NCI-H187 treated with DMSO at 0.1 percent for 48 hours (cell line): ENCODE data around the gene TPPP2.

ENCODE experiments used
- DNase-seq: peaks from one replicate; lab custom pipeline; 2025; lab: John Stamatoyannopoulos, UW

The TPPP2 gene

DNA sequence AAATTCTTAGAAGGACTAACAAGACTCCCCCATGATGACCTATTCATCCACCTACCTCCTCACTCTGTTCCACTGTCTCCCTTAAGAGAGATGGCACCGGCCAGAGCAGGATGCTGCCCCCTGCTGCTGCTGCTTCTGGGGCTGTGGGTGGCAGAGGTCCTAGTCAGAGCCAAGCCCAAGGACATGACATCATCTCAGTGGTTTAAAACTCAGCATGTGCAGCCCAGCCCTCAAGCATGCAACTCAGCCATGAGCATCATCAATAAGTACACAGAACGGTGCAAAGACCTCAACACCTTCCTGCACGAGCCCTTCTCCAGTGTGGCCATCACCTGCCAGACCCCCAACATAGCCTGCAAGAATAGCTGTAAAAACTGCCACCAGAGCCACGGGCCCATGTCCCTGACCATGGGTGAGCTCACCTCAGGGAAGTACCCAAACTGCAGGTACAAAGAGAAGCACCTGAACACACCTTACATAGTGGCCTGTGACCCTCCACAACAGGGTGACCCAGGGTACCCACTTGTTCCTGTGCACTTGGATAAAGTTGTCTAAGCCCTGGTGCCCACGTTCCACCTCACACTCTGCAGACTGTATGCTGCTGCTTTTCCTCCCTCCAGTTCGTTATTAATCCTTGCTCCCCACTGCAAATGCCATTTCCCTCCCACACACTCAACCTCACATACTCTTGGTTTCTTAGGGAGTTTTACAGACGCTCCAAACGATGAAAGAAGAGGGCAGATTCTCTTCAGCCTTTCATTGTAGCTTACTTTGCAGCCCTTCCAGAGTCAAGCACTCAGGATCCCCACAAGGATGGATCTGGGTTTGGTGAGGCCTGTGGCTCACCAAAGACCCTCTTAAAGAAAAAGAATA lies 28.0 kb downstream of the TPPP2 start, which contains the start of gene RNASE8:
Gene RNASE8 (plus strand): TSS at position 20 of the 873 bp plus-strand sequence. CDS start 71 bp downstream, at position 91.
- no peak for DNase-seq

DNA sequence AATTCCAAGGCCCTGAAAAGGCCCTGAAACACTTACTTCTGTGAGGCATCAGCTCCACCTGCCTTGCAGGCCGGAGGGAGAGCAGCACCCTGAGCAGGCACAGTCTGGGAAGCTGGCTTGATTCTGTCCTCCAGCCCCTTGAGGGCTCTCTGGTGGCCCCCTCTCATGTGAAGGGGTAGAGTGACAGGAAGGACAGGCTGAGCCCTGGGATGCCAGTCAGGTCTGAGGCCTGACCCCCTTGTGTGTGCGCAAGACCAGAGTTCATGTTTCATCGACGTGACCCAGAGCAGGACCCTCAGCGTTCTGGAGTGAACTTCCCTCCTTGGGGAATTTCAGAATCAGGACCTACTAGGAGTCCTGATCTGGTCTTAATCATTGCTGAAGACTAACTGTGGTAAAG lies 28.9 kb downstream of the TPPP2 start:
- DNase-seq: no peak

DNA sequence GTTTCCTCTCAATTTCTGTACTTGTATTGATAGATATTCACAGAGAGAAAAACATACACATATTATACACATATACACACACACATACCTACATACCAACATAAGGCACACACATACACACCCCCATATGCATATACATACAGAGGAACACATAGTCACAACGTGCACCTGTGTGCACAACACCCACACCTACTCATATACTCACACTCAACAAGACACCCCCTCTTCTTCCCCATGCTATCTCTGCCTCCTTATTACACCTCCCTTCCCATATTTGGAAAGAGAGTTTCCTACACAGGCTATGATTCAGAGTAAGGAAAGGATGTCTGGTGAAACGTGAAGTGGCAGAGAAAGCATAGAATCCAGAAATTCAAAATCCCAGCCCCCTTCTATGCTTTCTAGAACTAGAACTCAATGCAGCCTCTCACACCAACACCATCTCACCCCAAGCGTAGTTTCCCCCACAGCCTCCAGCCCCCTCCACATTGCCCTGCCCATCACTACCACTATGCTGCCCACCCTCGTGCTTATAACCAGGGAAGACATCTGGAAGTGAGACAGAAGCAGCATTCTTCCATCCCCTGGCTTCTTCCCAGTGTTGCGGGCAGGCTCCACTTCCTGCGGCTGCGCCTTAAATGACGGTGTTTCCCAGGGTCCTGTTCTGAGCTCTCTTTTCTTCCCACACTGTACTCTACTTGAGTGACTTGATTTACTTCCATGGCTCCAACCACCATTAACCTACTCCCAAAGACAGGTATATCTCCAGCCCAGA lies 30.0 kb downstream of the TPPP2 start:
- no peak for DNase-seq

DNA sequence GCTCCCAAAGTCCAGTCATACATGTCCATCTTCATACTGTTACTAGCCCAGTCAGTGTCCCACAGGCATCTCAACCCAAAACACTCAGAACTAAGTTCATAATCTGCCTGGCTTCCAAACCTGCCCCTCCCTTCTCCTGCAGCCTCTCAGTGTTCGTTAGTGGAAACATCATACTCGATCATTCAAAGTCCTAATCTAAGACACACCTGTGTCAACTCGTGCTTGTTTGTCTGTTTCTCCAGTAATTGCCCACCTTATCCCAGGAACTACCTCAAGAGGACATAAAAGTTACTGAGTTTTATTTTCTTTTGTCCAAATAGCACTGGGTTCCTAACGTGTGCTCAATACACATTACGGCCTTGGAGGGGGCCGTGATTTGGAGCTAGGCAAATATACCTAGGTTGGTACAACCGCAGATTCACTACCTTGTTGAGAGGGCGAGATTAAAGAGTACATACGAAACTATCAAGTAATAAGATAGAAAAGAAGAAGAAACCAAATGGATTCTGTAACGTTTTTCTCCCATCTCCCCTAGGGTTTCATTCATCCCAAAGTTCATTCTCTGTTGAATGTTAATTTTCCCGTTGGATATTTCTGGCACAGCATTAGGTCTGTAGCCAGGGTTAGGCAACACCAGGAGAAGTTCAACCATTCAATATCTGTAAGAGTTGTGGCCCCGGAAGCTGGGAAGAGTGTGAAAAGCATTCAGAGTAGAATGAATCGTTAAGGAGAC lies 30.8 kb downstream of the TPPP2 start:
- no peak for DNase-seq

DNA sequence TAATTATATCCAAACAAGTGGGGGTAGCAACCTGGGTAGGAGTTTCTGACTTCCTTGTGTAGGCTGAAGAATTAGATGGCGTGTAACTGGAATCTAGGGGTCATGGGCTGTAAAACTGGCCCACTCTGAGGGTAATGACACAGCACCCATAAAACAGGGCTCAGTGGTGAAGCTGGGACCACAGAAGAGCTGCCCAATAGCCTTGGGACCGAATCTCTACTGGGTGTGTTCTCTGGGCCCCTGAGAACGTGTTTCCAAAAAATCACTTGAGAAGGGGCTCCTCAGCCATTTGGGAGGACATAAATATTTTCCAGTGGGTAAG lies 31.3 kb downstream of the TPPP2 start:
- DNase-seq: no peak

DNA sequence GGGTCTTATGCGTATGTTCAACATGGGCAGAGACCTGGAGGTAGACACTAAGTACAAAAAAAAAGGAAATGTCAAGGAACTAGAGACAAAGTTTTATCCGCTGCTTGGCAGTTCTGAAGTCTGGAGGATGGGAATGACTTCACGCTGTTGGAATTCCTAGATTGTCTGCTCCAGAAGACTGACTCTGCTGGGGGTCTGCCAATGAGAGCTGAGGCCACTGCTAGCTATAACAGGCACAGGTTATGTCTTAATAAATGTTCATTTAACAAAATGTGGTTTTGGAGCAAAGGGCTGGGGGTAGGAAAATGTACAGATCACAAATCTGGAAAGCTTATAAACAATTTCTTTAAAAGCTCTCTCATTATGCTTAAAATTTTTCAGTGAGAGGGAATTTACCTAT lies 33.5 kb downstream of the TPPP2 start:
- DNase-seq: no peak

DNA sequence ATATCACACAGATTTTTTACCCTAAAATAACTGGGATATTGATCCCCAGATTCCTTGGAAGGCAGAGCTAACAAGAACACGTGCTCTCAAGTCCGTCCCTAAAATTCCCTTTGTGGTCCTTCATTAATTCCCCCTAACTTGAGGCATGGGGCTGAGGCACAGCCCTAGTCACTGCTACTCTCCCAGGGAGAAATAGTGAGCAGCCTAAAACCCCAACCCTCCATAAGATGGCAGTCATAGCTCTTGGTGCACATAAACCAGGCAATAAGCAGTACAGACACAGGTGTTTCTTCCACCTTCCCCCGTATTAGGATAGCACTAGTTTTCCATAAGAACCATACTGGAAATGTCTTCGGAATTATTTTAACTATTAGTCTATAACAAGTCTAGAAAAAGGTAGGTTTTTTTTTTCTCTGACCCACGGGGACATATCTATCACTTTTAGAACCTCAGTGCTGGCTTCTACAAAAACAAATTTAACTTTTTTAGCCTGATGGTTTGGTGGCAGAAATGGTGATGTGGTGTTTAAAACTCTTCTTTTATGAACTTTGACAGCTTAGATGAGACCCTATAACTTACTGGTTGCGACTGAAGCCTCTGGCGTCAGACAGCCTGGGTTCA lies 37.0 kb downstream of the TPPP2 start:
- no peak for DNase-seq

DNA sequence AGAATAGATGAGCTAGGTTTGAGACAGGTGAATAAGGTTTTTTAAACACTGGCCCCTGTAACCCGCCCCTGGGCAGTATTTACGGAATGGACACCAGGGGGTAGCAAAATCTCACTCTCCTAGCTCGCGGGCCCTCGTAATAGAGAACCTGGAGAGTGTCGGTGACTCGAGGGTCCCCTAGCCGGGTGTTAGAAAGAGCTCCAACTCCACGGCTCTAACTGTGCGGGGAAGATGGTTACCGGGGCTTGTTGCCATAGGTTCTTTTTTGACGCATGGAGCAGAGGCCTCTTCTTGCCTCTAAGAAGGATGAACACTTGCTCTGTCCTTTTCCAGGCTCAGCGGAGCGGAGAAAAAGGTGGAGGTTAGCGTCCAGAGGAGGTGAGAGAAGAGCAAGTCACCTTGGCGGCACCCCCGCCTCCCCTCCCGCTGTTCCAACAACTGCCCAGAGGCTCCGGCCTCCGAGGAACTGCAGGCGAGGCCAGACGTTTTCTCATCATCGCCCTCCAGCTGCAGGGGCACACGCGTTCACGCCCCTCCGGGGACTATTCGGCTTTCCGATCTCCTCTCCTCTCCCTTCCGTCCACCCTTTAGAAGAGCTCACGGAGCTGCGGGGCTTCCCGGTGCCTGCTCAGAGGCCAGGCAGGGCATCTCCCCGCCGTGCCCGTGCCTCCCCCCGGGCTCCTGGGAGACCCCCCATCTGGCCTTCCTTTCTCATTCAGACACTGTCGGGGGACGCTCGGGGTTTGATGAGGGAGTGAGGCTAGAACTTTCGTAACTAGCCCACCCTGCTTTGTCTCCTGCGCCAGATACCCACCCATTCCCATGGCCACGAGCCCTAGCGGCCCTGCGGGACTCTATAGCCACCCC lies 38.7 kb downstream of the TPPP2 start:
- DNase-seq: no peak

DNA sequence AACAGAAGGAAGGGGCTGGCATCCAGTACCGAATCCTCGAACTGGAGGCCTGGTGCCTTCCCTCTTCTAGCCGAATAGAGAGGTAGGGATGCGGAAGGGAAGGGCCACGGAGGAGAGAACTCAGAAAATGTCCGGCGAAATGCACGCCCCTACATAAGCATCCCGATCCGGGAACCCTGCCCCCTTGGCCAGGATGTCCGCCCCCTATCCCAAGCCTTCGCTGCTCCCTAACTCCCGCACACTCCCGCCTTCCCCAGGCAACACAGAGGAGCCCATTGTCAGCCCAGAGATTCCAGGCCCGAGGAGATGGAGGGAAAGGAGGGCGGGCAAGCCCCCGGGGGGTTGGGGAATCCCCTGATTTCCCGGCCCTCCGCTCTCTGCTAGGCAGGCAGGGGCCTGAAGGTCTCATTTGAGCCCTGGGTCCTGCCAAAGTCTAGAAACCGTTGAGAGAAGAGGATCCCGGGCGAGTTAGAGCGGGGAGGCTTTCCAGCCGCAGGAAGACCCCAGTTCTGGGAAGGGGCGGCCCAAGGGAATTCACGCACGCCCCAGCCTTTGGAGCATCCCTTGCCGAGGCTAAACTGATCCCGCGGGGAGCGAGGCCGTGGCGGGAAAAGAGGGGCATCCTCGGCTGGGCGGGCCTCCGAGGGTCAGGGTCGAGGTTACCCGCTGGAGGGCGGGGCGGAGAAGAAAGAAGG lies 39.5 kb downstream of the TPPP2 start:
- no peak for DNase-seq

DNA sequence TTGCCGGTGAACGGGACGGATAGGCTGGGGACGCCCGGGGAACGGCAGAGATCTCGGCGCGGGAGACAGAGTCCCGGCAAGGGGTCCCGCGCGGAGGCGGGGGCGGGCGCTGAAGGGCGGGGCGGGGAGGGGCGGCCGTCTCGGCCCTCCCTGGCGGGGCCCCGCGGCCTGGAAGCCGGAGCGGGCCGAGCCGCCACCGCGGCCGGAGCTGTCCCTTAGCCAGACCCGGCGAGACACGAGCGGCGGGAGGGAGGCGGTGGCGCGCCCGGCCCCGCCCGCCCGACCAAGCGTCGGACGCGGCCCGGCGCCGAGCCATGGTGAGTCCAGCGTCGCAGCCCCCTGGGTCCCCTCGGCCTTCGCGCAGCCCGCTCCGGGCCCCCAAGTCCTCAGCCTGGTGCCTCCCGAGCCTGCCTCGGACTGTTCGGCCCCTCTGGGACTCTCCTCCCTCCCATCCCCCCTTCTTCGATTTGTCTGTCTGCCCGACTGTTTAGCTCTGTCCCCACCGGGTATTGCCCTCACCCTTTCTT lies 40.1 kb downstream of the TPPP2 start, which contains the start of gene ARHGEF40:
Gene ARHGEF40 (plus strand): TSS at position 222 of the 527 bp plus-strand sequence. CDS start 93 bp downstream, at position 315.
- no peak for DNase-seq

DNA sequence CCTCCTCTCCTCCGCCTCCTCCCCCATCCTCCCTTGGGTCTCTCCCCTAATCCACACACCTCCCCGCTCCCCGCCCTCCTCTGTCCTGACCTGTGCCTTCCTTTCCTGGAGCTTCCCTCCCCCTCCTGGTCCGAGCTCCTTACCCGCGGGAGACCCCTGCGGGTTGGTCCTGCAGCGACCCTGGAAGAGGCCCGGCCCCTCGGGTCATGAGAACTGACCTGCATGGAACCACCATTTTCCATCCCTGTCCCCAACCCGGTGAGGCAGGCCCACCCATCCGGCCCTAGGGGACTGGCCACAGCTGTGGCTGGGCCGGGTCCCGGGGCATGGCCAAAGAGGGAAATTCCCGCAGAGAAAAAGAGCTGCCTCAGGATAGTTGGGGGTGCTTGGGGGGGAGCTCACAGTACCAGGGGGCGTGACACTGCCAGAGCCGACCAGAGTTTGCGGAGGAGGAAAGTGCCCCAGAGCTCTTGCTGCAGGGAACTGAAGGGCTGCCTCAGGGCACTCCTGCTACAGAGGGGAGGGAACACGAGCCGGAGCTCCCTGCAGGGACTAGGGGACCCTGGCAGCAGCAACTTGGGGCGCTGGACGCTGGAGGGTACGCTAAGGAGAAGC lies 40.7 kb downstream of the TPPP2 start:
- DNase-seq: no peak

DNA sequence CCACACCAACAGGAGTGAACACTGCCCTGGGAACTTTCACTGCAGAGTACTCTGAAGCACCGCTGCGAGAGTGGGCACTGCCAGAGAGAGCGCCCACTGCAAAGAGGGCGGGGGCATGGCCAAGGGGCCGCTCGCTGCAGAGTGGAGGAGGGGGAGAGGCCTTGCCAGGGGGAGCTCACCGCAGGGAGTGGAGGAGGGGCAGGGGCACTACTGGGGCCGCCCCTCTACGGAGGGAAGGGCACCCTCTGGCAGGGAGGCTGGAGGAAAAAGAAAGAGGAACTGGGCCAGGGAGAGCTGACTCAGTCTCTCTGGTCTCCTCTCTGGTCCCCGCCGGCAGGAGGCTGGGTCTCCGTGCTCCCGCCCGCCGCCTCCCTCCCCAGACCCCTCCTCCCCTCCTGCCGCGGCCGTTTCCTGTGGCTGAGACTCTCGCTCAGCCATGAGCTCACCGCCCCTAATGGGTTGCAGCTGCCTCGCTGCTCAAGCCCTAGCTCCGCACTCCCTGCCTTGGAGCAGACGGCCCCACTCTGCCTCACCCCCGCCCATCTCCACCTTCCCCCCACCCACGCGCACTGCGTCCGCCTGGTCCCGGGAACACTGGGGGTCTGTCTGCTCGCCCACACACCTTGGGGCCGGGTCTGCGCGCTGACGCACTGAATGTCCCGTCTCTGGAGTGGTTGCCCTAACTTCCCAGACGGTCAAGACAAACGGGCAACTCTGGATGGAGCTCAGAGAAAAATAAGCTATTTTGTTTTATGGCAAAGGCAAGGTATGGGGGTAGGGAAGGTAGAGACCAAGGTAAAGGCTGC lies 41.4 kb downstream of the TPPP2 start:
- no peak for DNase-seq

DNA sequence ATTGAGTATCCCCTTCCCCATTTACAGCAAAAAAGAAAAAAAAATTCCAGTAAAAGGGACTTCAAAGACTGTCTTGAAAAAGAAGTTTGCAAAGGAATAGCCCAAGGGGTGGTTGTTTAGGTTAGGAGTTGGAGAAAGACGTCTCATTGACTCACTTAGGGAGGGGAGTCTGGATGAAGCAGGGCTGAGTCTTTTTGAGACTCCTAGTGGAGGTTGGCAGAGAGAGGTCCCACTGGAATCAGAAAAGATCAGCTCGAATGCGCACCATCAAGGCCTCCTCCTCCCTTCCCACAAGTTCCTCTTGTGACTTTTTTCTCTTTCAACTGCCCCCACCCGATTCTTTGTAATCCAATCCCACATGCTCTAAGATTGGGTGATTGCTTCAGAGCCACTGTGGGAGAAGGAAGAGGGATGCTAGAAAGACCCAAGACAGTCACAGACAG lies 42.0 kb downstream of the TPPP2 start:
- no peak for DNase-seq

DNA sequence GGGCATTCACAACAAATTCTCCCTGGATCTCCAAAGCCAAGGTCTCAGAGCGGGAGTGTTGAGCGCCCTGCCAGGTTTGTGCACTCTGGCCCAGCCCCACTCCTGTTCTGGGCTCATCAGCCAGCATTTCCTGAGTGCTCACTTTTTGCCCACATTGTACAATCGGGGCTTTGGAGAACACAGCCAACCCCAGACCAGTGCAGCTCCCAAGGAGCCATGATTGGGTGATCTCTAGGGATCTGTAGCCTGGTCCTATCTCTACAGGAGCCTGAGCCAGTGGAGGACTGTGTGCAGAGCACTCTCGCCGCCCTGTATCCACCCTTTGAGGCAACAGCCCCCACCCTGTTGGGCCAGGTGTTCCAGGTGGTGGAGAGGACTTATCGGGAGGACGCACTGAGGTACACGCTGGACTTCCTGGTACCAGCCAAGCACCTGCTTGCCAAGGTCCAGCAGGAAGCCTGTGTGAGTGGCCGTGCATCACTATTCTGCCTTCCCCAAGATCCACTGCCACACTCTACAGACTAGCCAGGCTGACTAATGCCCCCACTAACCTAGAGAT lies 42.8 kb downstream of the TPPP2 start:
- no peak for DNase-seq

DNA sequence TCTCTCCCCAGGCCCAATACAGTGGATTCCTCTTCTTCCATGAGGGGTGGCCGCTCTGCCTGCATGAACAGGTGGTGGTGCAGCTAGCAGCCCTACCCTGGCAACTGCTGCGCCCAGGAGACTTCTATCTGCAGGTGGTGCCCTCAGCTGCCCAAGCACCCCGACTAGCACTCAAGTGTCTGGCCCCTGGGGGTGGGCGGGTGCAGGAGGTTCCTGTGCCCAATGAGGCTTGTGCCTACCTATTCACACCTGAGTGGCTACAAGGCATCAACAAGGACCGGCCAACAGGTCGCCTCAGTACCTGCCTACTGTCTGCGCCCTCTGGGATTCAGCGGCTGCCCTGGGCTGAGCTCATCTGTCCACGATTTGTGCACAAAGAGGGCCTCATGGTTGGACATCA lies 43.9 kb downstream of the TPPP2 start:
- DNase-seq: no peak

DNA sequence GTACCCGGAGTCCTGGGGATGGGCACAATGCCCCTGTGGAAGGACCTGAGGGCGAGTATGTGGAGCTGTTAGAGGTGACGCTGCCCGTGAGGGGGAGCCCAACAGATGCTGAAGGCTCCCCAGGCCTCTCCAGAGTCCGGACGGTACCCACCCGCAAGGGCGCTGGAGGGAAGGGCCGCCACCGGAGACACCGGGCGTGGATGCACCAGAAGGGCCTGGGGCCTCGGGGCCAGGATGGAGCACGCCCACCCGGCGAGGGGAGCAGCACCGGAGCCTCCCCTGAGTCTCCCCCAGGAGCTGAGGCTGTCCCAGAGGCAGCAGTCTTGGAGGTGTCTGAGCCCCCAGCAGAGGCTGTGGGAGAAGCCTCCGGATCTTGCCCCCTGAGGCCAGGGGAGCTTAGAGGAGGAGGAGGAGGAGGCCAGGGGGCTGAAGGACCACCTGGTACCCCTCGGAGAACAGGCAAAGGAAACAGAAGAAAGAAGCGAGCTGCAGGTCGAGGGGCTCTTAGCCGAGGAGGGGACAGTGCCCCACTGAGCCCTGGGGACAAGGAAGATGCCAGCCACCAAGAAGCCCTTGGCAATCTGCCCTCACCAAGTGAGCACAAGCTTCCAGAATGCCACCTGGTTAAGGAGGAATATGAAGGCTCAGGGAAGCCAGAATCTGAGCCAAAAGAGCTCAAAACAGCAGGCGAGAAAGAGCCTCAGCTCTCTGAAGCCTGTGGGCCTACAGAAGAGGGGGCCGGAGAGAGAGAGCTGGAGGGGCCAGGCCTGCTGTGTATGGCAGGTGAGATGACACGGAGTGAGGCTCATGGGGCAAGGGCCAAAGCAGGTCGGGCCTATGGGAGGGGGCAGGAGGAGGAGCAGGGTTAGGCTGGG lies 44.6 kb downstream of the TPPP2 start:
- DNase-seq: no peak

DNA sequence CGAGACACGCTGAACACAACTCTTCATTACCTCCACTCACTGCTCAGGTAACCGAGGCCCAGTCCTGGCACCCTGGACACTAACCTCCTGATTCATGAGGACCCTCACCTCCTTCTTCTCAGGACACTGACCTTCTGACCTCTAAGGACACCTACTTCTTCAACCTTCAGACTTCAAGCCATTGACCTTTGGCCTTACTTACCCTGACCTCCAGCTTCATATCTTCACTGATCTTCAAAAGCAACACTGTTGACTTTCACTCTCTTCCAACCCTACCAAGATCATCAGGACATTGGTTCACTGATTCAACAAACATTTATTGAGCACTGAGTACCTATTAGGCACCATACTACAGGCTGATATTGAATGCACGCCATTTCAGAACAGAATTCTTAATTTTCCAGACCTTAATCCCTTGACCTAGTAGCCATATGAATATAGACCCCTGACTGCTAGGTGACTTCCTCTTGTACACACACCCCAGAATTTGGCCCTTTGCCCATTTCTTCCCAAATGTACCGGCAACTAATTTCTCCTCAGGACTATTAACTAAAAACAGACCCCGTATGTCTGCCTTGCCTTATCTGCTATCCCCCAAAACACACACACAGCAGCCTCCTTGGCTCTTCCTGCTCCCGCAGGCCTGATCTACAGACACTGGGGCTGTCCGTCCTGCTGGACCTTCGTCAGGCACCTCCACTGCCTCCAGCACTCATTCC lies 45.9 kb downstream of the TPPP2 start:
- no peak for DNase-seq
